B cell (primary cell): ENCODE data around the gene SLC16A2.

Experiments used
- EZH2 ChIP-seq: IDR thresholded peaks from 2 replicates; pipeline ENCODE4 v1.6.1; 2012; ENCODE audit warnings: borderline replicate concordance, low read depth, mild to moderate bottlenecking, moderate library complexity, low read length; ENCODE audit not compliant: insufficient read depth, poor library complexity, severe bottlenecking
- TF ChIP-seq, protein P1 (sequence below): fragments of 200-600 bp; IDR thresholded peaks from one replicate; pipeline ENCODE4 v1.8.0; 2022; ENCODE audit warnings: antibody characterized with exemption, mild to moderate bottlenecking

DNA sequence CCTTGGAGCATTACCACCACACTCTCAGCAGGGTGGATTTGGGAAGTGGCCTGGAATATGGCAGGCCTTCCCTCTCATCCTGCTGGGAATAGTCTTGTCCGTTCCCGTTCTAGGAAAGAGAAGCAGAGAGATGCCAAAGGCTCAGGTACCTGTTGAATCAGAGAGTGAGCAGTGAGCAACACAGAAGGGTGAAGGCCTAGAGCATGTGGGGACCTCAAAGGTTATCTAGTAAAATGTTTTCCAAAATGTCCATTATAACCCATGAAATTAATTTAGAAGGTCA is 30.8 kb downstream of the SLC16A2 start:
- TF ChIP-seq, protein P1, sequence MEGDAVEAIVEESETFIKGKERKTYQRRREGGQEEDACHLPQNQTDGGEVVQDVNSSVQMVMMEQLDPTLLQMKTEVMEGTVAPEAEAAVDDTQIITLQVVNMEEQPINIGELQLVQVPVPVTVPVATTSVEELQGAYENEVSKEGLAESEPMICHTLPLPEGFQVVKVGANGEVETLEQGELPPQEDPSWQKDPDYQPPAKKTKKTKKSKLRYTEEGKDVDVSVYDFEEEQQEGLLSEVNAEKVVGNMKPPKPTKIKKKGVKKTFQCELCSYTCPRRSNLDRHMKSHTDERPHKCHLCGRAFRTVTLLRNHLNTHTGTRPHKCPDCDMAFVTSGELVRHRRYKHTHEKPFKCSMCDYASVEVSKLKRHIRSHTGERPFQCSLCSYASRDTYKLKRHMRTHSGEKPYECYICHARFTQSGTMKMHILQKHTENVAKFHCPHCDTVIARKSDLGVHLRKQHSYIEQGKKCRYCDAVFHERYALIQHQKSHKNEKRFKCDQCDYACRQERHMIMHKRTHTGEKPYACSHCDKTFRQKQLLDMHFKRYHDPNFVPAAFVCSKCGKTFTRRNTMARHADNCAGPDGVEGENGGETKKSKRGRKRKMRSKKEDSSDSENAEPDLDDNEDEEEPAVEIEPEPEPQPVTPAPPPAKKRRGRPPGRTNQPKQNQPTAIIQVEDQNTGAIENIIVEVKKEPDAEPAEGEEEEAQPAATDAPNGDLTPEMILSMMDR, result no peak
- TF ChIP-seq EZH2, result no peak
